Lower leg skin (tissue), 4 donors: ENCODE data around the gene IGSF5. TPM values are rescaled to one million over a fixed set of nuclear protein-coding genes. Genes with fewer than 3 reads are reported as not detected.

Experiments used
- DNase-seq, 2 donors: peaks; one replicate each; pipeline ENCODE4 v3.0.0-alpha.2; 2019; ENCODE audit warnings: low spot score in 2 of 2
- H3K4me3 ChIP-seq: fragments of 200-600 bp; sonication (generic); 2 replicates; pipeline ENCODE4 v1.5.1; 2017; ENCODE audit warnings: mild to moderate bottlenecking, low read depth; ENCODE audit not compliant: poor library complexity, severe bottlenecking
- CTCF ChIP-seq, 3 donors: fragments of 450-650 bp; IDR thresholded peaks; one replicate each; pipeline ENCODE4 v1.5.1; 2016; ENCODE audit warnings: antibody characterized with exemption in 3 of 3, mild to moderate bottlenecking in 3 of 3, moderate library complexity in 2 of 3
- POLR2A ChIP-seq, 2 donors: fragments of 450-650 bp; IDR thresholded peaks; one replicate each; pipeline ENCODE4 v1.6.1; 2016 to 2017; ENCODE audit warnings: antibody characterized with exemption in 2 of 2, mild to moderate bottlenecking in 1 of 2, moderate library complexity in 1 of 2
- WGBS, 2 donors: methylation state at CpG; one replicate each; pipeline ENCODE4 v1.1.5; 2018; 5-methylcytosine and 5-hydroxymethylcytosine counted together
- intact Hi-C: fragments of 100-400 bp; cut with DNase I; formaldehyde crosslinking; loops from one replicate; pipeline ENCODE4 v1.15.0; 2023; ENCODE audit warnings: low total_unique reads
- total RNA-seq, 4 donors: library from RNA; depleted of rRNA; stranded (reverse); fragments of >200 nt; gene quantifications; one replicate each; pipeline ENCODE4 v1.1.0, GENCODE V29; 2016

Gene IGSF5
- total RNA-seq, 4 donors from 2014 or later: 1.2 to 1.4 (median 1.3) TPM; not detected in 1

DNA sequence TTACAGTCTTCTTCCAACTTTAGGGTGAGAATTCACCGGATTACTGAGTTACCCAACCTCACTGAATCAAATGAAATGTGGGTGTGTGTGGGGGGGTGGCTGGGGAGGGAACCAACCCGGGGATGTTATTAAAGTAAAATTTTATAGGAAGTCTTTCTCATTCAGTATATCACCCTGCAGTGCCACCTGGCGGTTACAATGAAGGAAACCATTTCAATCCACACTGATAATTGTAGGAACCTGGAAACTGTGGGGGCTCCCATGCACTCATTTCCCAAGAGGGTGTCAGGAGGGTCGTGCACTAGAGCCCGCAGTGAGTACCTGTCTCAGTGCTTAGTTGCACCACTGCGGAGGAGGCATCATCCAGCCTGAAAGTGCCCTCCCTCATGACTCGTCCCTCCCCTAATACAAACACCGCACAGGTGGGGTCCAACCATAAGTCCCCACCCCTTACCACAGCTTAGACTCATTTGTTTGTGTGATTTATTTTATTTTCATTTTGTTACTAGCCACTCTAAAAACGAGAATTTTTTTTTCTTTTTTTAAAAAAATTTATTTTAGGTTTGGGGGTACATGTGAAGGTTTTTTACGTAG is 29.1 kb upstream of the IGSF5 start:
- intact Hi-C loops: loop anchor here (10.0 kb wide), 1 partner anchor 61 kb away; no protein-coding TSS in a partner anchor
- 32 to 38% methylated on average over 10 of the region's 10 CpGs for WGBS, 2 donors
- no peak for TF ChIP-seq POLR2A (IDR thresholded peaks at IDR 0.05)
- TF ChIP-seq CTCF (IDR thresholded peaks at IDR 0.05): no peak
- peak; percentile 37 to 38 for DNase-seq
- H3K4me3 ChIP-seq: no peak overlapping the region

GRCh38 chr21:39720126-39720778 is 24.7 kb upstream of the IGSF5 start:
- 82 to 83% methylated on average over 5 of the region's 5 CpGs for WGBS, 2 donors
- no peak for DNase-seq
- no peak for TF ChIP-seq CTCF (IDR thresholded peaks at IDR 0.05)
- intact Hi-C loops: no loop called here
- H3K4me3 ChIP-seq: no peak overlapping the region

- DNase-seq: no peak
- TF ChIP-seq POLR2A (IDR thresholded peaks at IDR 0.05) (no peak), CTCF (IDR thresholded peaks at IDR 0.05) (no peak)
- H3K4me3 ChIP-seq: no peak overlapping the region
- intact Hi-C loops: no loop called here
- WGBS, 2 donors: 88 to 90% methylated on average over 1 of the region's 1 CpG
Observed at GRCh38 chr21:39721885-39722284, 23.1 kb upstream of the IGSF5 start.

GRCh38 chr21:39724944-39725343 is 20.0 kb upstream of the IGSF5 start:
- no peak overlapping the region for H3K4me3 ChIP-seq
- TF ChIP-seq POLR2A (IDR thresholded peaks at IDR 0.05) (no peak), CTCF (IDR thresholded peaks at IDR 0.05) (no peak)
- no peak for DNase-seq
- intact Hi-C loops: no loop called here
- 74 to 76% methylated on average over 5 of the region's 5 CpGs for WGBS, 2 donors

DNA sequence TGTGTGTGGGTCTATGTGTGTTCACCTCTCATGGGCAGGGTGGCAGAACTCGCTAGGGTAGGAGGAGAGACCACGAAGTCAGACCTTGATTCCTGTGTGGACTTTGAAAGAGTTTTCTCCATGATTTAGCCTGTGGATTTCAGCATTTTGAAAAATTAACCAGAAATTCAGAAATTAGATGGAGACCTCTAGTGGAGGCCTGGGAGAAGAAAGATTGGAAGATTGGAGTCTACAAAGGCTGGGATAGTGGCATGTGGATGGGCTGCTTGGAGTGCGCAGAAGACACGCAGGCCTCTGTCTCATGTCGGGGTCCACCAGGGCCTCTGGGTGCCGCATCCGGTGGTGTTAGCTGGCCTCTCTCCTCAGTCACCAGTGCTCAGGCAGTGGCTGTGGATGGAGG is 18.9 kb upstream of the IGSF5 start:
- H3K4me3 ChIP-seq: no peak overlapping the region
- DNase-seq: no peak
- TF ChIP-seq CTCF (IDR thresholded peaks at IDR 0.05) (no peak), POLR2A (IDR thresholded peaks at IDR 0.05) (no peak)
- 91 to 92% methylated on average over 7 of the region's 7 CpGs for WGBS, 2 donors
- intact Hi-C loops: no loop called here
